ENCODE data around the gene IQSEC3.
"Not testable (repeated sequence)": the region's sequence is repeated elsewhere in the genome, so short reads cannot be mapped to it uniquely, and the experiment has no call there.

DNA sequence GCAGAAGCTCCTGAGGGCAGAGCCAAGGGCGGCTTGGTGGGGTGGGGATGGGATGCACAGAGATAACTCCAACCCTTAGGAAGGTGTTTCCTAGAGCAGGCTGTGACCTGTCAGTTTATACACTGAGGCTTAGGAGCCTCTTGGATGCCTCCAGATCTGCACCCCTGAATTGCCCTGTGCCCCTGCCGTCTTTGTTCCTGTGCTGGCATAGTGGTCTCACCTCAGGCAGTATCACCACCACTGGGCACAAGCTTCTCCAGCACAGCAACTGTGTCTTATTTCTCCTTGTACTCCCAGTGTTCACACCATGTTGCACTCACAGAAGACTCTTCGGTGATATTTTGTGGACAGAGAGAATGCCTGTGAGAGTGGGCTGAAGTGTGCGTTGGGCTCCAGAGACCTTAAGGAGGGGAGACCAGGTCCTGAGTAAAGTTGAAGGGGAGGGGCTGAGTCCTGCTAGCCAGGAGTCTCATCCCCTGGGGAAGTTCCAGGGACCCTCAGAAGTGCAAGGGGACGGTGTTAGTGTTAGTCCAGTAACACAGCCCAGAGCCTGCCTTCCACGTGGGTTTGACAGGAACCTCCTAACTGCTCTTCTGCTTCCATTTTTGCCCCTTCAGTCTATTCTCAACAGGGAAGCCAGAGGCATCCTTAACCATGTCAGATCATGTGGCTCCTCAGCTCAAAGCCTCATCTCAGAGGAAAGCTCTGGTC is 26.9 kb upstream of the IQSEC3 start:
- not testable (repeated sequence) for TF ChIP-seq CTCF (IDR thresholded peaks at IDR 0.05; ENCODE audit: low read length); EZH2 (optimal IDR thresholded peaks at IDR 0.05; ENCODE audit: low read depth, low read length); EZH2phosphoT487 (IDR thresholded peaks at IDR 0.05; ENCODE audit: low read length)
